ENCODE measurements around the gene SPACA9. TPM values are rescaled to one million over a fixed set of nuclear protein-coding genes. Genes with fewer than 3 reads are reported as not detected.

SPACA9 gene
- polyA plus RNA-seq, 3 donors from 2014 or later: 1.6 to 6.5 (median 2.4) TPM

- Mint-ChIP-seq H3K36me3 (peaks cover 25 to 60% (median 47%) of the 10 kb centered on the region in 3 donors), H3K4me1 (peaks cover 14 to 16% of the 10 kb centered on the region in 2 donors), H3K27ac (no peak overlapping the region), H3K27me3 (ENCODE audit: low read depth in 3 of 3) (peaks cover 0 to 8% (median 6%) of the 10 kb centered on the region in 3 donors), H3K4me3 (no peak overlapping the region), H3K9me3 (no peaks in the 10 kb centered on the region)
- DNase-seq: no peak
Measured at GRCh38 chr9:132910376-132910775, 31.7 kb downstream of the SPACA9 start.

DNA sequence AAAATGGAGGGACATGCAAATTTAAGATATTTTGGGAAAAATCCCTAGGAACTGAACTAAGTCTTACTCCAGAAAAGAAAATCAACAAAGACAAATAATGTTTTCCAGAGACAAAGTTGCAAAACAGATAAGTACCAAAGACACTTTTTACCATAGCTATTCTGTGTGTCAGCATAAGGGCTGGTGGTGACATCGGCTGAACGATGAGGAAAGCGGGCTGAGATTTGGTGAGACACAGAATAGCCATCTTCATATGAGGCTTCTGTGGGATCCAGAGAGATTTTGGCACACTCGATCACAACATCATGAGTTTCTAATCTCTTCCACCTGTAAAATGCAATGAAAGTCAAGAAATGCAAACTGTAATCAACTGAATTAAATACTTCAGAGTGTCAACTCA lies 33.4 kb downstream of the SPACA9 start:
- no peaks in the 10 kb centered on the region for H3K9me3 Mint-ChIP-seq
- no peak for DNase-seq
- H3K27me3 Mint-ChIP-seq (ENCODE audit: low read depth in 3 of 3): peaks cover 0 to 7% (median 6%) of the 10 kb centered on the region in 3 donors
- peaks cover 32 to 60% (median 55%) of the 10 kb centered on the region in 3 donors for H3K36me3 Mint-ChIP-seq
- H3K27ac Mint-ChIP-seq: no peak overlapping the region
- H3K4me3 Mint-ChIP-seq: no peak overlapping the region
- peaks cover 14 to 16% of the 10 kb centered on the region in 2 donors for H3K4me1 Mint-ChIP-seq

GRCh38 chr9:132914924-132915323 lies 36.2 kb downstream of the SPACA9 start:
- Mint-ChIP-seq H3K9me3 (no peaks in the 10 kb centered on the region), H3K27me3 (ENCODE audit: low read depth in 3 of 3) (no peaks in the 10 kb centered on the region), H3K27ac (no peak overlapping the region), H3K4me3 (no peak overlapping the region), H3K4me1 (peaks cover 0 to 1% of the 10 kb centered on the region in 2 donors), H3K36me3 (peaks cover 49 to 76% (median 61%) of the 10 kb centered on the region in 3 donors)
- no peak for DNase-seq

DNA sequence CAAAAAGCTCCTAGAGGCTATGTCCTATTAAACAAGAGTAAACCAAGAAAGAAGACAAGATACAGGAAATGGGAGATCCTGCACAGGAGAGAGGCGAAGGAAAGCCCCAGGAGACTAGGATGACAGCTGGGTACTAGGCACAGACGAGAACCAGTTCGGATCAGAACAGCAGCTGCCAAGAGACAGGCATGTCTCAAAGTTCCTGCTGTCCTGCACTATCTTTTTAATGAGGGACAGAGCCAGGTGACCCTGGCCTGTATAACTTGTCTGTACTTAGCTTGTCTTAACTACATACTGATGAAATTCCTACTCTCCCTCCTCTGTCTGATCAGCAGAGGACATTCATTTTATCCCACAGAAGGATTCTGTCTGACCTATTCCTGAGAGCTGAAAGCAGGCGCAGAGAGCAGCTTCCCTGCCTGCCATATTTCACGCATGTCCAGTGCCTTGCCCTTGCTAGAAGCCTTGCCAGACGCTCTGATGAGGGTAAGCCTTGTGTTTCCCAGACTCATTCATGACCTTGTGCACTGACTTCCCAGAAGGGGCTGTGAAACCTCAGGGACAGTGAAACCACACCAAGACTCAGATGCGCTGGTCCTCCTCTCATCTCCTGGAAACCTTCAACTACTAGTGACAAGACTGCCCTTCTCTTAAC lies 41.0 kb downstream of the SPACA9 start:
- no peaks in the 10 kb centered on the region for H3K4me1 Mint-ChIP-seq
- no peaks in the 10 kb centered on the region for H3K9me3 Mint-ChIP-seq
- no peak overlapping the region for H3K4me3 Mint-ChIP-seq
- H3K27me3 Mint-ChIP-seq (ENCODE audit: low read depth in 3 of 3): peaks cover 0 to 2% (median 0%) of the 10 kb centered on the region in 3 donors
- no peak for DNase-seq
- H3K36me3 Mint-ChIP-seq: peaks cover 49 to 78% (median 63%) of the 10 kb centered on the region in 3 donors
- H3K27ac Mint-ChIP-seq: no peak overlapping the region

DNA sequence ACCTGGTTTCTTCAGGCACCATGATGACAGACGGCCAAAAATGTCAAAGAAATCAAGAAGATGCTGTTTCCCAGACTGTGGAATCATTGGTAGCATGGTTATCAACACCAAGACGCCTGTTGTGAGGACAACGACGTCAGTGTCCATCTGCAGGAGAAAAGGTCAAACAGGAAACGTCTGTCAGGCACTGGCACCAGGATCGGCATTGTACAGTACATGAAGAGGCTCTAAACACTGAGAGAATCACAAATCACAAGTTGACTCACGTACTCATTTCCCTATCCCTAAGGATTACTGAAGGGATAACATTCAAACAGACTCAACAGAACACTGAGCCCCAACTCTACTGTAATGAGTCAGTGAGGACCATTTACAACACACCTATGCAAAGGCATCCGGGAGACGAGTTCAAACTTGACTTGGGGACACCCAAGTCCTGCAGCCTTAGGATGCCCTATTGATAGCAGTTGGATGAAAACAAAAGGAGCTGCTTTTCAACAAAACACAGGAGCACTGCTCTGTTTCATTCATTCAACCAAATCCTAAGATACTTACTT lies 44.7 kb downstream of the SPACA9 start:
- Mint-ChIP-seq H3K4me3 (no peak overlapping the region), H3K36me3 (peaks cover 40 to 73% (median 54%) of the 10 kb centered on the region in 3 donors), H3K27ac (no peak overlapping the region), H3K4me1 (no peaks in the 10 kb centered on the region), H3K9me3 (no peaks in the 10 kb centered on the region), H3K27me3 (ENCODE audit: low read depth in 3 of 3) (peaks cover 0 to 2% (median 0%) of the 10 kb centered on the region in 3 donors)
- no peak for DNase-seq

GRCh38 chr9:132927704-132928103 lies 49.0 kb downstream of the SPACA9 start:
- Mint-ChIP-seq H3K27me3 (ENCODE audit: low read depth in 3 of 3) (no peaks in the 10 kb centered on the region), H3K27ac (no peak overlapping the region), H3K9me3 (no peaks in the 10 kb centered on the region), H3K4me1 (peaks cover 0 to 7% of the 10 kb centered on the region in 2 donors), H3K36me3 (peaks cover 22 to 61% (median 25%) of the 10 kb centered on the region in 3 donors), H3K4me3 (no peak overlapping the region)
- DNase-seq: no peak

GRCh38 chr9:132931178-132931735 lies 52.6 kb downstream of the SPACA9 start:
- Mint-ChIP-seq H3K9me3 (no peaks in the 10 kb centered on the region), H3K4me1 (peaks cover 0 to 8% of the 10 kb centered on the region in 2 donors), H3K36me3 (peaks cover 14 to 48% (median 17%) of the 10 kb centered on the region in 3 donors), H3K27me3 (ENCODE audit: low read depth in 3 of 3) (peaks cover 0 to 2% (median 0%) of the 10 kb centered on the region in 3 donors), H3K27ac (no peak overlapping the region), H3K4me3 (no peak overlapping the region)
- no peak for DNase-seq

DNA sequence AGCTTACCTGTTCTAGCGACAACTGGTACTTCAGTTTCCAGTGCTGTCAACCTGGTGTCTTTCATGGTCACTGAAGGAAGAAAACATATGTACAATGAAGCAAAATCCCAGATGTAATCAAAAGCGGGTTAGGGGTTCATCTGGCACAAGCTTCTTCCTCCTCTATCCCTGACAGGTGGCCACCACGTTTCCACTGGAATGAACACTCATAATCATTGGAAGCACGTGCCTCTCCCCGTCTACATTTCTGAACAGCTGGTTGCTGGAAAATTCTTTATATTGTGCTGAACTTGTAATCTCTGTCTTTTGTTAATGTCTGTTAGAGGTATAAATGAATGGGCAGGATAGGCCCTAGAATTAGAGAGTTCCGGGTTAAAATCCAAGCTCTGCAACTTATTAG lies 56.3 kb downstream of the SPACA9 start:
- no peak overlapping the region for H3K4me3 Mint-ChIP-seq
- H3K36me3 Mint-ChIP-seq: peaks cover 3 to 21% (median 8%) of the 10 kb centered on the region in 3 donors
- no peak overlapping the region for H3K27ac Mint-ChIP-seq
- H3K4me1 Mint-ChIP-seq: peaks cover 0 to 8% of the 10 kb centered on the region in 2 donors
- H3K27me3 Mint-ChIP-seq (ENCODE audit: low read depth in 3 of 3): peaks cover 0 to 2% (median 0%) of the 10 kb centered on the region in 3 donors
- H3K9me3 Mint-ChIP-seq: no peaks in the 10 kb centered on the region
- no peak for DNase-seq

DNA sequence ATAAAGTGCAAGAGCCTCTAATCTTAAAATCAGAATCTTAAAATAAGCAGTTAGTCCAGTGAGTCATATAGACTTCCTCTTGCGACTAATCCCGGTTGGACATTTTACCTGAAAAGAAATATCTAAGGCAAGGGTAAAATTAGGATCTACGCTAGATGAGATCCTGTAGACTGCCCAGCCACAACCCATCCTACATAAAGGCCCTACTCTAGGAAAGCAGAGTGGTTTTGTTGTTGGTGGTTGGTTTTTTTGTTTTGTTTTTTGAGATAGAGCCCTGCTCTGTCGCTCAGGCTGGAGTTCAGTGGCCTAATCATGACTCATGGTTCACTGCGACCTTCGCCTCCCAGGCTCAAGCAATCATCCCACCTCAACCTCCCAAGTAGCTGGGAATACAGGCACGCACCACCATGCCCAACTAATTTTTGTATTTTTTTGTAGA lies 58.8 kb downstream of the SPACA9 start:
- peaks cover 0 to 8% (median 8%) of the 10 kb centered on the region in 3 donors for H3K36me3 Mint-ChIP-seq
- DNase-seq: no peak
- no peak overlapping the region for H3K4me3 Mint-ChIP-seq
- peaks cover 0 to 2% (median 0%) of the 10 kb centered on the region in 3 donors for H3K27me3 Mint-ChIP-seq (ENCODE audit: low read depth in 3 of 3)
- H3K9me3 Mint-ChIP-seq: no peaks in the 10 kb centered on the region
- peaks cover 0 to 7% of the 10 kb centered on the region in 2 donors for H3K4me1 Mint-ChIP-seq
- H3K27ac Mint-ChIP-seq: no peak overlapping the region

GRCh38 chr9:132939169-132939568 lies 60.5 kb downstream of the SPACA9 start:
- H3K27ac Mint-ChIP-seq: no peak overlapping the region

More at GRCh38 chr9:132939169-132939568, 60.5 kb downstream of the SPACA9 start:
- no peak for DNase-seq
- peaks cover 0 to 4% (median 0%) of the 10 kb centered on the region in 3 donors for H3K36me3 Mint-ChIP-seq
- no peaks in the 10 kb centered on the region for H3K9me3 Mint-ChIP-seq
- H3K4me1 Mint-ChIP-seq: peaks cover 12 to 21% of the 10 kb centered on the region in 2 donors
- no peak overlapping the region for H3K4me3 Mint-ChIP-seq
- peaks cover 0 to 4% (median 0%) of the 10 kb centered on the region in 3 donors for H3K27me3 Mint-ChIP-seq (ENCODE audit: low read depth in 3 of 3)

Other genes with a start within 250 kb of the SPACA9 start
- gene DDX31, start 208.9 kb upstream of the SPACA9 start, polyA plus RNA-seq: 1 to 10 TPM; 2.1 to 6.4 (median 4.1) TPM
- 1 to 10 TPM; 2.1 to 4.4 (median 3.3) TPM for gene GTF3C4, start 208.4 kb upstream of the SPACA9 start, polyA plus RNA-seq
- gene AK8, start 614 bp upstream of the SPACA9 start, polyA plus RNA-seq: 1 to 10 TPM in 2 of 3 donors, not detected in 1; 1.9 to 3.3 TPM
- 10 to 100 TPM in 1 of 3 donors, 1 to 10 TPM in 2; 2.5 to 11.8 (median 6.8) TPM for gene TSC1, start 65.7 kb downstream of the SPACA9 start, polyA plus RNA-seq
- 1 to 10 TPM in 2 of 3 donors, not detected in 1; 1.6 to 1.8 TPM for gene GFI1B, start 99.8 kb downstream of the SPACA9 start, polyA plus RNA-seq
- gene GTF3C5, start 152.1 kb downstream of the SPACA9 start, polyA plus RNA-seq: 10 to 100 TPM; 31.0 to 52.7 (median 41.0) TPM
- gene CEL, start 183.1 kb downstream of the SPACA9 start, polyA plus RNA-seq: not detected
- 10 to 100 TPM; 31.2 to 68.8 (median 31.6) TPM for gene RALGDS, start 242.3 kb downstream of the SPACA9 start, polyA plus RNA-seq